HepG2 (cell line): ENCODE results near the gene DOLK. TPM values are rescaled to one million over a fixed set of nuclear protein-coding genes. Genes with fewer than 3 reads are reported as not detected.
A peak's percentile ranks its signal among the peaks of the same experiment; 100 is the strongest.

Experiments
- AFF4 ChIP-seq: sonication (generic); formaldehyde crosslinking; IDR thresholded peaks from 2 replicates; pipeline ENCODE4 v1.4.0; 2020; ENCODE audit warnings: missing genetic modification reagents
- ELF3 ChIP-seq: IDR thresholded peaks from 2 replicates; pipeline ENCODE4 v1.6.1; 2016; ENCODE audit warnings: missing genetic modification reagents, missing compliant biosample characterization
- FOXP1 ChIP-seq, 2 experiments: fragments of 450-650 bp in 1 of 2; IDR thresholded peaks; 2 replicates each; pipeline ENCODE4 v1.6.1; 2017 to 2018; ENCODE audit warnings: antibody characterized with exemption in 1 of 2
- NPAS2 ChIP-seq: sonication (generic); formaldehyde crosslinking; IDR thresholded peaks from 2 replicates; pipeline ENCODE4 v1.8.0; 2022; ENCODE audit warnings: mild to moderate bottlenecking, missing genetic modification reagents, borderline replicate concordance
- SMAD3 ChIP-seq: sonication (generic); formaldehyde crosslinking; IDR thresholded peaks from 2 replicates; pipeline ENCODE4 v1.4.0; 2020; ENCODE audit warnings: missing genetic modification reagents
- SOX13 ChIP-seq, 3 experiments: fragments of 450-650 bp in 1 of 3; sonication (generic) in 1 of 3; formaldehyde crosslinking in 1 of 3; IDR thresholded peaks in 2 of 3; conservative IDR thresholded peaks in 1 of 3; 2 replicates each; pipeline versions ENCODE4 v1.5.0 to v1.6.1; 2016 to 2020; ENCODE audit warnings: antibody characterized with exemption in 1 of 3, mild to moderate bottlenecking in 1 of 3, missing compliant biosample characterization in 1 of 3, missing genetic modification reagents in 1 of 3, moderate library complexity in 1 of 3
- SOX6 ChIP-seq, 2 experiments: fragments of 450-650 bp in 1 of 2; sonication (generic) in 1 of 2; formaldehyde crosslinking in 1 of 2; IDR thresholded peaks; 2 replicates each; pipeline versions ENCODE4 v1.4.0 to v1.6.1; 2017 to 2020; ENCODE audit warnings: antibody characterized with exemption in 1 of 2, mild to moderate bottlenecking in 1 of 2, missing genetic modification reagents in 1 of 2
- ZFP41 ChIP-seq: sonication (generic); formaldehyde crosslinking; IDR thresholded peaks from 2 replicates; pipeline ENCODE4 v1.4.0; 2020; ENCODE audit warnings: mild to moderate bottlenecking, missing genetic modification reagents, borderline replicate concordance
- ZGPAT ChIP-seq: IDR thresholded peaks from 2 replicates; pipeline ENCODE4 v1.6.1; 2016; ENCODE audit warnings: mild to moderate bottlenecking
- ZNF687 ChIP-seq: sonication (generic); formaldehyde crosslinking; IDR thresholded peaks from 2 replicates; pipeline ENCODE4 v1.5.1; 2020; ENCODE audit warnings: mild to moderate bottlenecking, missing genetic modification reagents, moderate library complexity
- polyA plus RNA-seq, 8 experiments: library from polyadenylated mRNA; depleted of rRNA in 3 of 8; stranded (reverse) in 7 of 8; unstranded in 1 of 8; fragments of >200 nt; fragmentation: Illumina TruSeq in 4 of 8; extraction: Trizol in 4 of 8; gene quantifications; 2 replicates each; pipeline versions ENCODE4 v1.2.1 to v1.2.3, GENCODE V29; 2011 to 2016; ENCODE audit warnings: low read depth in 4 of 8, missing spikeins in 1 of 8, mixed read lengths in 1 of 8; ENCODE audit not compliant: insufficient read depth in 1 of 8
- total RNA-seq, 5 experiments: library from RNA; depleted of rRNA; stranded (reverse); fragments of >200 nt; fragmentation: Illumina TruSeq; extraction: Trizol; gene quantifications; 2 replicates each; pipeline ENCODE4 v1.2.3, GENCODE V29; 2016; ENCODE audit warnings: low read depth in 1 of 5
- TF ChIP-seq, protein P1 (sequence below): IDR thresholded peaks from 2 replicates; pipeline ENCODE4 v1.6.1; 2012; ENCODE audit warnings: low read length, improper control_type of control experiment
- TF ChIP-seq, protein P2 (sequence below): fragments of 450-650 bp; IDR thresholded peaks from 2 replicates; pipeline ENCODE4 v1.6.1; 2016

The DOLK gene
- total and polyA plus RNA-seq, 2 of the 13 experiments (the other 11 are each of a cell fraction or from before 2014, with no cell fraction given) = 15.4 to 18.7 TPM

DNA sequence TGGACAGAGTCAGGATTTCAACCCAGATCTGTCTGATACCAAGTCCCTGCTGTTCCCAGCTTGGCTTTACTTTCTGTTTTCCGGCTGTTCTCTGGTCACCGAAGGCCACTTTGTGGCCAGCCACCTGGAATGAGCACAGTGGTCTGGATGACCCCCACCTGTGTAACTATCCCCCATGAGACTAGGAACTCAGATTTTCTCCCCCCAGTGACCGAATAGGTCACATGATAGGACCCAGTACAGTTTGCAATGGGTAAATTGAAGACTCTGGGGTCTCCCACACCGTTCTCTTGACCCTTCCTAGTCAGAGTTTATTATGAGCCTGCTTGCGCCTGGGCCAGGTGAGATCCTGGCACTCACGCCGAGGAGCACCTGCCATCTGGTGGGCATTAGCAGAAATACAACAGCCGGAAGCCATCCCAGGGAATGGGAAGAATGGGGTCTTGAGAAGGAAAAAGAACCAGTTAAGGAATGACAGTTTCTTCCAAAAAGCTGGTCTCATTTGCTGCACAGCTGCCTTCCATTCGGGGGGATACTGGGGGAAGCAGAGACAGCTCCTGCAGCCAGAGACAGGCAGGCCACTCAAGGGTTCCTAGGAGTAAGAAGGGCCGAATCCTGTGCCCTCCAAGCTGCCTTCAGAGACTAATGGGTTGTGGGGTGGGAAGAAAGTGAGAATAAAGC lies 19.5 kb downstream of the DOLK start (continued):
- TF ChIP-seq ZNF687 (CRISPR knock-in tag) (peak; percentile 37; the same call in 1 of the 2 replicates), NPAS2 (CRISPR knock-in tag) (no peak), AFF4 (CRISPR knock-in tag) (no peak), SOX6 (IDR thresholded peaks at IDR 0.05) (no peak), SOX6 (CRISPR knock-in tag; IDR thresholded peaks at IDR 0.05) (peak; percentile 43), SOX13 (IDR thresholded peaks at IDR 0.05) (no peak), SOX13 (CRISPR knock-in tag; conservative IDR thresholded peaks at IDR 0.05 in 1 of 2, IDR thresholded peaks at IDR 0.05 in 1 of 2) (no peak), ZFP41 (CRISPR knock-in tag) (no peak), FOXP1 (IDR thresholded peaks at IDR 0.05) (no peak), FOXP1 (CRISPR knock-in tag; IDR thresholded peaks at IDR 0.05) (no peak), ELF3 (peak; percentile 31; the same call in 1 of the 2 replicates), ZGPAT (CRISPR knock-in tag) (no peak), SMAD3 (CRISPR knock-in tag) (no peak)
- TF ChIP-seq, protein P1, sequence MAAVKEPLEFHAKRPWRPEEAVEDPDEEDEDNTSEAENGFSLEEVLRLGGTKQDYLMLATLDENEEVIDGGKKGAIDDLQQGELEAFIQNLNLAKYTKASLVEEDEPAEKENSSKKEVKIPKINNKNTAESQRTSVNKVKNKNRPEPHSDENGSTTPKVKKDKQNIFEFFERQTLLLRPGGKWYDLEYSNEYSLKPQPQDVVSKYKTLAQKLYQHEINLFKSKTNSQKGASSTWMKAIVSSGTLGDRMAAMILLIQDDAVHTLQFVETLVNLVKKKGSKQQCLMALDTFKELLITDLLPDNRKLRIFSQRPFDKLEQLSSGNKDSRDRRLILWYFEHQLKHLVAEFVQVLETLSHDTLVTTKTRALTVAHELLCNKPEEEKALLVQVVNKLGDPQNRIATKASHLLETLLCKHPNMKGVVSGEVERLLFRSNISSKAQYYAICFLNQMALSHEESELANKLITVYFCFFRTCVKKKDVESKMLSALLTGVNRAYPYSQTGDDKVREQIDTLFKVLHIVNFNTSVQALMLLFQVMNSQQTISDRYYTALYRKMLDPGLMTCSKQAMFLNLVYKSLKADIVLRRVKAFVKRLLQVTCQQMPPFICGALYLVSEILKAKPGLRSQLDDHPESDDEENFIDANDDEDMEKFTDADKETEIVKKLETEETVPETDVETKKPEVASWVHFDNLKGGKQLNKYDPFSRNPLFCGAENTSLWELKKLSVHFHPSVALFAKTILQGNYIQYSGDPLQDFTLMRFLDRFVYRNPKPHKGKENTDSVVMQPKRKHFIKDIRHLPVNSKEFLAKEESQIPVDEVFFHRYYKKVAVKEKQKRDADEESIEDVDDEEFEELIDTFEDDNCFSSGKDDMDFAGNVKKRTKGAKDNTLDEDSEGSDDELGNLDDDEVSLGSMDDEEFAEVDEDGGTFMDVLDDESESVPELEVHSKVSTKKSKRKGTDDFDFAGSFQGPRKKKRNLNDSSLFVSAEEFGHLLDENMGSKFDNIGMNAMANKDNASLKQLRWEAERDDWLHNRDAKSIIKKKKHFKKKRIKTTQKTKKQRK = no peak
- TF ChIP-seq, protein P2, sequence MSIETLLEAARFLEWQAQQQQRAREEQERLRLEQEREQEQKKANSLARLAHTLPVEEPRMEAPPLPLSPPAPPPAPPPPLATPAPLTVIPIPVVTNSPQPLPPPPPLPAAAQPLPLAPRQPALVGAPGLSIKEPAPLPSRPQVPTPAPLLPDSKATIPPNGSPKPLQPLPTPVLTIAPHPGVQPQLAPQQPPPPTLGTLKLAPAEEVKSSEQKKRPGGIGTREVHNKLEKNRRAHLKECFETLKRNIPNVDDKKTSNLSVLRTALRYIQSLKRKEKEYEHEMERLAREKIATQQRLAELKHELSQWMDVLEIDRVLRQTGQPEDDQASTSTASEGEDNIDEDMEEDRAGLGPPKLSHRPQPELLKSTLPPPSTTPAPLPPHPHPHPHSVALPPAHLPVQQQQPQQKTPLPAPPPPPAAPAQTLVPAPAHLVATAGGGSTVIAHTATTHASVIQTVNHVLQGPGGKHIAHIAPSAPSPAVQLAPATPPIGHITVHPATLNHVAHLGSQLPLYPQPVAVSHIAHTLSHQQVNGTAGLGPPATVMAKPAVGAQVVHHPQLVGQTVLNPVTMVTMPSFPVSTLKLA = no peak
